ENCODE results near the gene HDAC4. TPM values are rescaled to one million over a fixed set of nuclear protein-coding genes. Genes with fewer than 3 reads are reported as not detected.

The HDAC4 gene
- total and polyA plus RNA-seq, 9 of the 15 experiments (the other 6 are each of a cell fraction or from before 2014, with no cell fraction given), result 0.11 to 20.2 (median 4.0) TPM

DNA sequence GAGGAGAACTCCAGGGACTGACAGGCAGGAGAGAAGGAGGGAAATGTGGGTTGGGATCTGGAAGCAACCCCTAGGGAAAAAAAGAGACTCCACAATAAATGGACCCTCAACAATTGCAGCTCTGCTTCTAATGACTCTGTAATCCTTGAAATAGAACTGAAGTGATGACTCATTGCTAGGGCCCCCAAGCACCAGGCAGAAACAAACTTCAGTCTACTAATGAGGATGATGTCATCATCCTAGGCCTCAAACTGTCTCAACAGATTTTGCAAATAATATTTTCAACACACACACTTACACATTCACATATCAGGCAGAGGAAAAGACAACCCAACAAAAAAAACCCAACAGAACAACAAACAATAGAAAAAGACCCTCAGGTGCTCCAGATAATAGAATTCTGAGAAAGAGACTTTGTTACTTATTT is 143.3 kb downstream of the HDAC4 start (continued):
- TF ChIP-seq, protein P1, sequence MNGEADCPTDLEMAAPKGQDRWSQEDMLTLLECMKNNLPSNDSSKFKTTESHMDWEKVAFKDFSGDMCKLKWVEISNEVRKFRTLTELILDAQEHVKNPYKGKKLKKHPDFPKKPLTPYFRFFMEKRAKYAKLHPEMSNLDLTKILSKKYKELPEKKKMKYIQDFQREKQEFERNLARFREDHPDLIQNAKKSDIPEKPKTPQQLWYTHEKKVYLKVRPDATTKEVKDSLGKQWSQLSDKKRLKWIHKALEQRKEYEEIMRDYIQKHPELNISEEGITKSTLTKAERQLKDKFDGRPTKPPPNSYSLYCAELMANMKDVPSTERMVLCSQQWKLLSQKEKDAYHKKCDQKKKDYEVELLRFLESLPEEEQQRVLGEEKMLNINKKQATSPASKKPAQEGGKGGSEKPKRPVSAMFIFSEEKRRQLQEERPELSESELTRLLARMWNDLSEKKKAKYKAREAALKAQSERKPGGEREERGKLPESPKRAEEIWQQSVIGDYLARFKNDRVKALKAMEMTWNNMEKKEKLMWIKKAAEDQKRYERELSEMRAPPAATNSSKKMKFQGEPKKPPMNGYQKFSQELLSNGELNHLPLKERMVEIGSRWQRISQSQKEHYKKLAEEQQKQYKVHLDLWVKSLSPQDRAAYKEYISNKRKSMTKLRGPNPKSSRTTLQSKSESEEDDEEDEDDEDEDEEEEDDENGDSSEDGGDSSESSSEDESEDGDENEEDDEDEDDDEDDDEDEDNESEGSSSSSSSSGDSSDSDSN (IDR thresholded peaks at IDR 0.05; ENCODE audit: borderline replicate concordance in 1 of 2, low read depth in 2 of 2, low read length in 2 of 2), result no peak
- TF ChIP-seq RBM14 (IDR thresholded peaks at IDR 0.05; ENCODE audit: borderline replicate concordance, insufficient read depth, low read depth, low read length), result no peak
- peak; percentile 57 for TF ChIP-seq CEBPB (tag; IDR thresholded peaks at IDR 0.05)
- TF ChIP-seq ESRRB (CRISPR knock-in tag; IDR thresholded peaks at IDR 0.05; ENCODE audit: borderline replicate concordance), result no peak
- TF ChIP-seq, protein P2, sequence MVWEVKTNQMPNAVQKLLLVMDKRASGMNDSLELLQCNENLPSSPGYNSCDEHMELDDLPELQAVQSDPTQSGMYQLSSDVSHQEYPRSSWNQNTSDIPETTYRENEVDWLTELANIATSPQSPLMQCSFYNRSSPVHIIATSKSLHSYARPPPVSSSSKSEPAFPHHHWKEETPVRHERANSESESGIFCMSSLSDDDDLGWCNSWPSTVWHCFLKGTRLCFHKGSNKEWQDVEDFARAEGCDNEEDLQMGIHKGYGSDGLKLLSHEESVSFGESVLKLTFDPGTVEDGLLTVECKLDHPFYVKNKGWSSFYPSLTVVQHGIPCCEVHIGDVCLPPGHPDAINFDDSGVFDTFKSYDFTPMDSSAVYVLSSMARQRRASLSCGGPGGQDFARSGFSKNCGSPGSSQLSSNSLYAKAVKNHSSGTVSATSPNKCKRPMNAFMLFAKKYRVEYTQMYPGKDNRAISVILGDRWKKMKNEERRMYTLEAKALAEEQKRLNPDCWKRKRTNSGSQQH (CRISPR knock-in tag; IDR thresholded peaks at IDR 0.05), result no peak
- TF ChIP-seq KAT8 (IDR thresholded peaks at IDR 0.05; ENCODE audit: low read depth), result no peak
- peak; percentile 37 for TF ChIP-seq FOS (IDR thresholded peaks at IDR 0.05; ENCODE audit: extremely low read depth, insufficient read length)
- peak; percentile 80 for TF ChIP-seq BACH1 (tag; IDR thresholded peaks at IDR 0.05)
- no peak for TF ChIP-seq ELF4 (CRISPR knock-in tag; IDR thresholded peaks at IDR 0.05)
- TF ChIP-seq, protein P3, sequence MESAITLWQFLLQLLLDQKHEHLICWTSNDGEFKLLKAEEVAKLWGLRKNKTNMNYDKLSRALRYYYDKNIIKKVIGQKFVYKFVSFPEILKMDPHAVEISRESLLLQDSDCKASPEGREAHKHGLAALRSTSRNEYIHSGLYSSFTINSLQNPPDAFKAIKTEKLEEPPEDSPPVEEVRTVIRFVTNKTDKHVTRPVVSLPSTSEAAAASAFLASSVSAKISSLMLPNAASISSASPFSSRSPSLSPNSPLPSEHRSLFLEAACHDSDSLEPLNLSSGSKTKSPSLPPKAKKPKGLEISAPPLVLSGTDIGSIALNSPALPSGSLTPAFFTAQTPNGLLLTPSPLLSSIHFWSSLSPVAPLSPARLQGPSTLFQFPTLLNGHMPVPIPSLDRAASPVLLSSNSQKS (CRISPR knock-in tag; IDR thresholded peaks at IDR 0.05), result no peak
- no peak for TF ChIP-seq CCNT2 (IDR thresholded peaks at IDR 0.05; ENCODE audit: borderline replicate concordance, extremely low read depth, insufficient read length, low read depth, low read length)
- no peak for TF ChIP-seq XRCC4 (IDR thresholded peaks at IDR 0.05; ENCODE audit: extremely low read depth, insufficient read depth, insufficient read length)
- peak; percentile 70 for TF ChIP-seq SMARCE1 (IDR thresholded peaks at IDR 0.05)
- TF ChIP-seq, protein P4, sequence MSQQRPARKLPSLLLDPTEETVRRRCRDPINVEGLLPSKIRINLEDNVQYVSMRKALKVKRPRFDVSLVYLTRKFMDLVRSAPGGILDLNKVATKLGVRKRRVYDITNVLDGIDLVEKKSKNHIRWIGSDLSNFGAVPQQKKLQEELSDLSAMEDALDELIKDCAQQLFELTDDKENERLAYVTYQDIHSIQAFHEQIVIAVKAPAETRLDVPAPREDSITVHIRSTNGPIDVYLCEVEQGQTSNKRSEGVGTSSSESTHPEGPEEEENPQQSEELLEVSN (IDR thresholded peaks at IDR 0.05; ENCODE audit: borderline replicate concordance in 1 of 2, extremely low read depth in 1 of 2, insufficient read depth in 1 of 2, insufficient read length in 1 of 2, low read depth in 1 of 2, low read length in 1 of 2, poor library complexity in 1 of 2, severe bottlenecking in 1 of 2), result no peak
- TF ChIP-seq HOXB6 (CRISPR knock-in tag; IDR thresholded peaks at IDR 0.05; ENCODE audit: borderline replicate concordance), result no peak
- no peak for TF ChIP-seq CXXC5 (CRISPR knock-in tag; IDR thresholded peaks at IDR 0.05)
- TF ChIP-seq, protein P5, sequence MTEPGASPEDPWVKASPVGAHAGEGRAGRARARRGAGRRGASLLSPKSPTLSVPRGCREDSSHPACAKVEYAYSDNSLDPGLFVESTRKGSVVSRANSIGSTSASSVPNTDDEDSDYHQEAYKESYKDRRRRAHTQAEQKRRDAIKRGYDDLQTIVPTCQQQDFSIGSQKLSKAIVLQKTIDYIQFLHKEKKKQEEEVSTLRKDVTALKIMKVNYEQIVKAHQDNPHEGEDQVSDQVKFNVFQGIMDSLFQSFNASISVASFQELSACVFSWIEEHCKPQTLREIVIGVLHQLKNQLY (CRISPR knock-in tag; conservative IDR thresholded peaks at IDR 0.05), result no peak
- TF ChIP-seq CREM (IDR thresholded peaks at IDR 0.05; ENCODE audit: low read depth), result peak; percentile 88
- TF ChIP-seq NFIX (CRISPR knock-in tag; IDR thresholded peaks at IDR 0.05; ENCODE audit: low read depth), result no peak
- no peak for TF ChIP-seq CBX2 (IDR thresholded peaks at IDR 0.05; ENCODE audit: insufficient read depth, low read length, poor library complexity, severe bottlenecking)
